T-cell (primary cell): ENCODE results near the gene LRRC2. TPM values are rescaled to one million over a fixed set of nuclear protein-coding genes. Genes with fewer than 3 reads are reported as not detected.
A peak's percentile ranks its signal among the peaks of the same experiment; 100 is the strongest.
"Not testable (repeated sequence)": the region's sequence is repeated elsewhere in the genome, so short reads cannot be mapped to it uniquely, and the experiment has no call there.

ENCODE experiments used
- ATAC-seq, 4 experiments: fragments of 200-7000 bp in 3 of 4; fragments of 150-1000 bp in 1 of 4; cut with Tn5 transposase; replicated peaks in 1 of 4; 1 replicate in 3 of 4; 2 replicates in 1 of 4; pipeline ENCODE4 v1.10.0; 2021; ENCODE audit warnings: moderate library complexity in 3 of 4, mild to moderate bottlenecking in 2 of 4, moderate number of reproducible peaks in 1 of 4
- CTCF ChIA-PET, 2 donors: fragments of 300-600 bp; sonication (Branson Sonifier 250); formaldehyde crosslinking; loops; one replicate each; lab custom pipeline; 2022; ENCODE audit warnings: antibody characterized with exemption in 2 of 2; lab: Charles Lee
- POLR2A ChIA-PET, 2 donors: fragments of 300-600 bp; sonication (Branson Sonifier 250); formaldehyde crosslinking; loops; one replicate each; lab custom pipeline; 2022; ENCODE audit warnings: antibody characterized with exemption in 2 of 2; lab: Charles Lee
- DNase-seq, 35 experiments: peaks; one replicate each; pipeline versions ENCODE4 v3.0.0 to v3.0.0-alpha.2; 2013 to 2023
- H3K27ac ChIP-seq: one replicate; pipeline ENCODE4 v1.5.1; 2013; ENCODE audit warnings: low read length
- H3K27me3 ChIP-seq, 2 experiments: replicated peaks in 1 of 2; 1 replicate in 1 of 2; 2 replicates in 1 of 2; pipeline versions ENCODE4 v1.6.1 to v1.7.0; 2013; ENCODE audit warnings: low read length in 1 of 2, mixed read lengths in 1 of 2; ENCODE audit not compliant: control insufficient read depth in 2 of 2, insufficient read depth in 2 of 2; ENCODE audit errors: extremely low read depth in 1 of 2
- H3K36me3 ChIP-seq, 2 donors: 1 replicate in 1 of 2; 2 replicates in 1 of 2; pipeline versions ENCODE4 v1.6.1 to v1.7.0; 2013; ENCODE audit warnings: low read length in 1 of 2; ENCODE audit not compliant: control insufficient read depth in 2 of 2, insufficient read depth in 1 of 2; ENCODE audit errors: extremely low read depth in 1 of 2
- H3K4me1 ChIP-seq, 2 experiments: 1 replicate in 1 of 2; 2 replicates in 1 of 2; pipeline versions ENCODE4 v1.6.1 to v1.7.0; 2013; ENCODE audit warnings: low read length in 2 of 2, mixed read lengths in 1 of 2; ENCODE audit not compliant: insufficient read depth in 2 of 2, control insufficient read depth in 1 of 2; ENCODE audit errors: extremely low read depth in 1 of 2
- H3K4me3 ChIP-seq, 2 donors: 1 replicate in 1 of 2; 2 replicates in 1 of 2; pipeline versions ENCODE4 v1.5.1 to v1.7.0; 2013; ENCODE audit warnings: mild to moderate bottlenecking in 2 of 2, low read length in 1 of 2, moderate library complexity in 1 of 2; ENCODE audit not compliant: control insufficient read depth in 1 of 2; ENCODE audit errors: extremely low read depth in 1 of 2
- H3K9me3 ChIP-seq: 2 replicates; pipeline ENCODE4 v1.7.0; 2013
- H3K27ac Mint-ChIP-seq, 2 donors: one replicate each; pipeline ENCODE4 v1.8.0; 2020 to 2021; ENCODE audit warnings: mild to moderate bottlenecking in 2 of 2, mixed read lengths in 2 of 2
- H3K27me3 Mint-ChIP-seq, 2 donors: one replicate each; pipeline ENCODE4 v1.8.0; 2021 to 2022; ENCODE audit warnings: mixed read lengths in 2 of 2
- H3K36me3 Mint-ChIP-seq: one replicate; pipeline ENCODE4 v1.8.0; 2021; ENCODE audit warnings: mixed read lengths
- H3K4me1 Mint-ChIP-seq, 3 donors: one replicate each; pipeline ENCODE4 v1.8.0; 2020 to 2022; ENCODE audit warnings: mixed read lengths in 3 of 3, mild to moderate bottlenecking in 1 of 3
- H3K4me3 Mint-ChIP-seq, 3 donors: one replicate each; pipeline ENCODE4 v1.8.0; 2020 to 2022; ENCODE audit warnings: mild to moderate bottlenecking in 3 of 3, mixed read lengths in 3 of 3, moderate library complexity in 3 of 3
- H3K9me3 Mint-ChIP-seq, 3 donors: one replicate each; pipeline ENCODE4 v1.8.0; 2020 to 2022; ENCODE audit warnings: mixed read lengths in 3 of 3
- WGBS: methylation state at CpG from one replicate; pipeline ENCODE4 v1.1.5; 2013; ENCODE audit warnings: missing lambda C conversion rate; ENCODE audit not compliant: insufficient coverage; 5-methylcytosine and 5-hydroxymethylcytosine counted together
- total RNA-seq, 35 experiments: library from RNA in 6 of 35; stranded (reverse) in 6 of 35; fragments of 120-200 nt in 1 of 35; gene quantifications; one replicate each; pipeline versions ENCODE4 v1.2.1 to v1.2.4 and lab custom pipeline; 2013 to 2026

The LRRC2 gene
- total RNA-seq, 5 donors from 2014 or later (not counting 1 experiment from before 2014, with no cell fraction given) = 0.30 to 1.9 (median 1.0) TPM

- H3K4me3 ChIP-seq = no peak overlapping the region
- H3K36me3 ChIP-seq = no peaks in the 10 kb centered on the region
- H3K9me3 ChIP-seq = no peaks in the 10 kb centered on the region
- no peaks in the 10 kb centered on the region for H3K36me3 Mint-ChIP-seq
- H3K27me3 ChIP-seq = peaks cover 0 to 4% of the 10 kb centered on the region in 2 experiments
- no peaks in the 10 kb centered on the region for H3K27me3 Mint-ChIP-seq
- ATAC-seq = no peak
- CTCF ChIA-PET = interaction anchor here in 1 of 2 donors (0.6 to 1.8 kb wide), 4 partner anchors 23 to 181 kb away, joined by 3 to 8 read pairs (median 3); no protein-coding TSS in a partner anchor
- peaks cover under 1 to 9% of the 10 kb centered on the region in 2 experiments for H3K4me1 ChIP-seq
- 100% methylated on average over 1 of the region's 1 CpG for WGBS
- peaks cover 12 to 24% (median 18%) of the 10 kb centered on the region in 3 donors for H3K4me1 Mint-ChIP-seq
- DNase-seq = no peak
- H3K27ac ChIP-seq = no peak overlapping the region
- no peaks in the 10 kb centered on the region for H3K9me3 Mint-ChIP-seq
- POLR2A ChIA-PET = interaction anchor here in 1 of 2 donors (0.6 kb wide), 3 partner anchors 454 to 959 kb away, joined by 3 to 5 read pairs (median 4); no protein-coding TSS in a partner anchor
- no peak overlapping the region for H3K4me3 Mint-ChIP-seq
- peak overlapping the region in 1 of 2 donors; percentile 61 for H3K27ac Mint-ChIP-seq
These were observed 13.6 kb downstream of the LRRC2 start for GRCh38 chr3:46552538-46552937.

GRCh38 chr3:46551615-46552014 is 14.5 kb downstream of the LRRC2 start:
- peaks cover 0 to 3% of the 10 kb centered on the region in 2 experiments for H3K27me3 ChIP-seq
- DNase-seq (no peak), ATAC-seq (no peak)
- Mint-ChIP-seq H3K4me3 (no peak overlapping the region), H3K4me1 (peaks cover 13 to 29% (median 21%) of the 10 kb centered on the region in 3 donors), H3K36me3 (no peaks in the 10 kb centered on the region), H3K27me3 (no peaks in the 10 kb centered on the region), H3K9me3 (no peaks in the 10 kb centered on the region), H3K27ac (no peak overlapping the region)
- no peak overlapping the region for H3K4me3 ChIP-seq
- H3K4me1 ChIP-seq = peaks cover 0 to 10% of the 10 kb centered on the region in 2 experiments
- H3K9me3 ChIP-seq = no peaks in the 10 kb centered on the region
- H3K36me3 ChIP-seq = no peaks in the 10 kb centered on the region
- WGBS = no CpG with 5 or more reads among the region's 2 CpGs
- H3K27ac ChIP-seq = no peak overlapping the region
- ChIA-PET CTCF (interaction anchor here (0.6 to 0.9 kb wide), 2 partner anchors 19 to 63 kb away, joined by 3 to 7 read pairs; no protein-coding TSS in a partner anchor), POLR2A (interaction anchor here (0.5 to 0.6 kb wide), 3 partner anchors 410 to 1341 kb away, joined by 3 to 5 read pairs (median 4); no protein-coding TSS in a partner anchor)

GRCh38 chr3:46549989-46550388 is 16.1 kb downstream of the LRRC2 start:
- H3K27me3 ChIP-seq = peaks cover 0 to 3% of the 10 kb centered on the region in 2 experiments
- WGBS = no CpG with 5 or more reads among the region's 1 CpG
- CTCF ChIA-PET = interaction anchor here in 1 of 2 donors (0.6 kb wide), 1 partner anchor 34 kb away, joined by 4 read pairs; no protein-coding TSS in a partner anchor
- Mint-ChIP-seq H3K9me3 (no peaks in the 10 kb centered on the region), H3K36me3 (no peaks in the 10 kb centered on the region), H3K27ac (no peak overlapping the region), H3K4me3 (no peak overlapping the region), H3K4me1 (peaks cover 20 to 43% (median 25%) of the 10 kb centered on the region in 3 donors), H3K27me3 (no peaks in the 10 kb centered on the region)
- no peak for ATAC-seq
- no peak overlapping the region for H3K27ac ChIP-seq
- POLR2A ChIA-PET = no interaction called here
- H3K4me1 ChIP-seq = peaks cover 7 to 19% of the 10 kb centered on the region in 2 experiments
- no peaks in the 10 kb centered on the region for H3K9me3 ChIP-seq
- H3K36me3 ChIP-seq = no peaks in the 10 kb centered on the region
- no peak overlapping the region for H3K4me3 ChIP-seq
- no peak for DNase-seq

DNA sequence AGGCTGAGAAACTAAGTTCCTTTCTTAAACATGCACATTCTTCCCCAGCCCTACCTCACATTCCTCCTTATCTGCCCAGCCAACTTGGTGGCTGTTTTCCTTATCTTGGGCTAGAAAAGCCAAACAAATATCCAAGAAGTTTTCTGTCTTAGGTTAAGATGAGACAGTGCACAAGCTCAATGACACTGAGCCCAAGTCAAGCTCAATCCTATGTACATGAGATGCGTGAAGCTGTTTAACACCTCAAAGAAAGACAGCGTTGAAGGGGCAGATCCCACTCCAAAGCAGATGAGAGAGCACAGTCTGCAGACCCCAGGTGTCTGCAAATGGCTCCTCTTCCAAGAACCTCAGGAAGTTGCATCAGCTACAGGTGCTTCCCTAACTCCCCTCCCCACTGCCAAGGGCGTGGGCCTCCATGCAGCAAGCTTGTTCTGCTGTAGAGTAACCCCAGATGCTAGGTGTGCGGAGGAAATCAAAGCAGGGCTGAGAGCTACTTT is 16.6 kb downstream of the LRRC2 start:
- CTCF ChIA-PET = interaction anchor here in 1 of 2 donors (0.6 kb wide), 1 partner anchor 33 kb away, joined by 4 read pairs; no protein-coding TSS in a partner anchor
- 57% methylated on average over 3 of the region's 4 CpGs for WGBS
- Histone ChIP-seq H3K36me3 (no peaks in the 10 kb centered on the region), H3K27me3 (peaks cover 0 to 3% of the 10 kb centered on the region in 2 experiments), H3K9me3 (no peaks in the 10 kb centered on the region), H3K4me3 (no peak overlapping the region), H3K27ac (no peak overlapping the region), H3K4me1 (peaks cover 7 to 19% of the 10 kb centered on the region in 2 experiments)
- Mint-ChIP-seq H3K4me3 (no peak overlapping the region), H3K27ac (no peak overlapping the region), H3K36me3 (no peaks in the 10 kb centered on the region), H3K4me1 (peaks cover 20 to 43% (median 25%) of the 10 kb centered on the region in 3 donors), H3K27me3 (no peaks in the 10 kb centered on the region), H3K9me3 (no peaks in the 10 kb centered on the region)
- DNase-seq = no peak
- ATAC-seq = peak in 1 of 4 experiments; percentile 62
- POLR2A ChIA-PET = no interaction called here

GRCh38 chr3:46548611-46549010 is 17.5 kb downstream of the LRRC2 start:
- H3K9me3 Mint-ChIP-seq, H3K9me3 ChIP-seq, DNase-seq, H3K27ac ChIP-seq, H3K4me3 ChIP-seq, H3K27ac Mint-ChIP-seq, ATAC-seq, H3K27me3 ChIP-seq, H3K36me3 Mint-ChIP-seq, H3K27me3 Mint-ChIP-seq, H3K4me3 Mint-ChIP-seq, POLR2A ChIA-PET, H3K36me3 ChIP-seq: not testable (repeated sequence)
- 94% methylated on average over 2 of the region's 3 CpGs for WGBS
- CTCF ChIA-PET = interaction anchor here (0.5 to 0.6 kb wide), 2 partner anchors 9 to 586 kb away, joined by 3 to 4 read pairs; no protein-coding TSS in a partner anchor
- H3K4me1 Mint-ChIP-seq = peaks cover 20 to 43% (median 27%) of the 10 kb centered on the region in 3 donors
- H3K4me1 ChIP-seq = peaks cover 7 to 19% of the 10 kb centered on the region in 2 experiments

DNA sequence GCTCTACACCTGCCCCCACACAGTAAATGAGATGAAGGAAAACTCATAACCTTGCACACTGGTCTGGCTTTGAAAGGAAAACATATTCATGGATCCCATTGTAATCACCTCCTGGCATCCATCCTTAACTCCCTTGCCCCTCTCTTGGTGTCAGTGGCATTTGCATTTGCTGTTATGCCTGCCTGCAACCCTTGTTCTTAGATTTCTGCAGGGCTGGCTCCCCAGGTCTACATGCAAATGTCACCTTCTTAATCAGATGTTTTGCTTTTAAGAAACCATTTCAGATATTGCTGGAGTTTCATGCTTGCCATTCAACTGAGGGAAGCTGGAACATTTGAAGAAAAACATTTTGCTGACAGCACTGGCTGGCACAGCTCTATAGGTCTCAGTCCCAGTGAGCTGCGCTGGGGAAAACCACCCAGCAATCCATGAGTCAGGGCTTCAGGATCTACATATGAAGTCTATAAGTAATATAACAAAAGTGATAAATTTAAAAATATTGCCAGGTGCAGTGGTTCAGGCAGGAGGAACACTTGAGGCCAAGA is 19.1 kb downstream of the LRRC2 start:
- H3K36me3 ChIP-seq = no peaks in the 10 kb centered on the region
- Mint-ChIP-seq H3K4me3 (no peak overlapping the region), H3K4me1 (peaks cover 31 to 41% (median 40%) of the 10 kb centered on the region in 3 donors), H3K27ac (peak overlapping the region in 1 of 2 donors; percentile 0), H3K27me3 (no peaks in the 10 kb centered on the region), H3K36me3 (no peaks in the 10 kb centered on the region), H3K9me3 (no peaks in the 10 kb centered on the region)
- peaks cover 12 to 28% of the 10 kb centered on the region in 2 experiments for H3K4me1 ChIP-seq
- ChIA-PET POLR2A (interaction anchor here in 1 of 2 donors (0.6 kb wide), 1 partner anchor 1024 kb away, joined by 5 read pairs; no protein-coding TSS in a partner anchor), CTCF (interaction anchor here in 1 of 2 donors (0.6 to 1.8 kb wide), 4 partner anchors 14 to 786 kb away, joined by 3 to 4 read pairs (median 3); no protein-coding TSS in a partner anchor)
- no peak overlapping the region for H3K4me3 ChIP-seq
- WGBS = 57% methylated on average over 1 of the region's 1 CpG
- peaks cover 0 to 3% of the 10 kb centered on the region in 2 experiments for H3K27me3 ChIP-seq
- H3K27ac ChIP-seq = no peak overlapping the region
- no peaks in the 10 kb centered on the region for H3K9me3 ChIP-seq
- ATAC-seq = no peak
- no peak for DNase-seq
